Natural killer cell (primary cell): ENCODE data around the gene TMCC1. TPM values are rescaled to one million over a fixed set of nuclear protein-coding genes. Genes with fewer than 3 reads are reported as not detected.

Source experiments
- ATAC-seq, 3 donors: fragments of 150-1000 bp in 2 of 3; fragments of 200-7000 bp in 1 of 3; cut with Tn5 transposase; 1 replicate in 1 of 3; 2 replicates in 2 of 3; pipeline ENCODE4 v1.10.0; 2021; ENCODE audit warnings: mild to moderate bottlenecking in 2 of 3, moderate library complexity in 2 of 3
- DNase-seq, 2 donors: peaks; one replicate each; pipeline versions ENCODE4 v3.0.0 to v3.0.0-alpha.2; 2013 to 2021; ENCODE audit warnings: mixed read lengths in 1 of 2
- H3K27ac ChIP-seq: one replicate; pipeline ENCODE4 v1.5.1; 2013; ENCODE audit warnings: mild to moderate bottlenecking, low read length
- H3K27me3 ChIP-seq: one replicate; pipeline ENCODE4 v1.6.1; 2013; ENCODE audit warnings: low read length; ENCODE audit not compliant: control insufficient read depth, insufficient read depth
- H3K36me3 ChIP-seq: one replicate; pipeline ENCODE4 v1.6.1; 2013; ENCODE audit warnings: low read length; ENCODE audit not compliant: control insufficient read depth, insufficient read depth
- H3K4me1 ChIP-seq: one replicate; pipeline ENCODE4 v1.6.1; 2013; ENCODE audit warnings: low read length; ENCODE audit not compliant: control insufficient read depth, insufficient read depth
- H3K4me3 ChIP-seq: one replicate; pipeline ENCODE4 v1.5.1; 2013; ENCODE audit warnings: low read length
- H3K9me3 ChIP-seq: one replicate; pipeline ENCODE4 v1.6.1; 2013; ENCODE audit warnings: low read length; ENCODE audit not compliant: control insufficient read depth, insufficient read depth
- H3K27ac Mint-ChIP-seq, 2 donors: one replicate each; pipeline ENCODE4 v1.8.0; 2022; ENCODE audit warnings: mild to moderate bottlenecking in 2 of 2, mixed read lengths in 2 of 2, moderate library complexity in 1 of 2
- H3K27me3 Mint-ChIP-seq, 2 donors: one replicate each; pipeline ENCODE4 v1.8.0; 2022; ENCODE audit warnings: low read depth in 2 of 2, mixed read lengths in 2 of 2
- H3K36me3 Mint-ChIP-seq: one replicate; pipeline ENCODE4 v1.8.0; 2022; ENCODE audit warnings: mixed read lengths
- H3K4me1 Mint-ChIP-seq, 2 donors: one replicate each; pipeline ENCODE4 v1.8.0; 2022; ENCODE audit warnings: mixed read lengths in 2 of 2
- H3K4me3 Mint-ChIP-seq: one replicate; pipeline ENCODE4 v1.8.0; 2022; ENCODE audit warnings: mild to moderate bottlenecking, moderate library complexity, mixed read lengths
- H3K9me3 Mint-ChIP-seq, 2 donors: one replicate each; pipeline ENCODE4 v1.8.0; 2022; ENCODE audit warnings: mixed read lengths in 2 of 2
- CTCF ChIP-seq: fragments of 200-600 bp; IDR thresholded peaks from one replicate; pipeline ENCODE4 v1.8.0; 2022; ENCODE audit warnings: antibody characterized with exemption
- WGBS: methylation state at CpG from one replicate; pipeline ENCODE4 v1.1.7; 2013; ENCODE audit warnings: missing lambda C conversion rate; ENCODE audit not compliant: insufficient coverage; 5-methylcytosine and 5-hydroxymethylcytosine counted together
- intact Hi-C: fragments of 100-400 bp; cut with micrococcal nuclease; formaldehyde crosslinking; loops from one replicate; pipeline ENCODE4 v1.14.2; 2022
- total RNA-seq, 4 donors: library from RNA; stranded (reverse); fragments of 120-200 nt in 1 of 4; gene quantifications; one replicate each; pipeline versions ENCODE4 v1.2.3 to v1.2.4, GENCODE V29; 2013 to 2022

Gene TMCC1
- total RNA-seq, 3 donors from 2014 or later (not counting 1 experiment from before 2014, with no cell fraction given), result 26.4 to 36.7 (median 31.7) TPM

- Mint-ChIP-seq H3K27me3 (no peaks in the 10 kb centered on the region), H3K9me3 (no peaks in the 10 kb centered on the region), H3K36me3 (no peaks in the 10 kb centered on the region), H3K4me3 (peak overlapping the region; percentile 89), H3K4me1 (peaks cover 37 to 39% of the 10 kb centered on the region in 2 donors), H3K27ac (peak overlapping the region; percentile 81 to 84)
- Histone ChIP-seq H3K36me3 (peaks cover 3% of the 10 kb centered on the region), H3K4me1 (peaks cover 16% of the 10 kb centered on the region), H3K4me3 (peak overlapping the region; percentile 65), H3K27me3 (no peaks in the 10 kb centered on the region), H3K9me3 (no peaks in the 10 kb centered on the region), H3K27ac (peak overlapping the region; percentile 80)
- ATAC-seq, result no peak
- DNase-seq, result peak in 1 of 2 donors; percentile 17
- WGBS, result 17% methylated on average over 13 of the region's 13 CpGs
- no peak for TF ChIP-seq CTCF
- intact Hi-C loops, result loop anchor here (2.0 to 5.0 kb wide), 2 partner anchors 220 to 452 kb away; partner anchors contain the start of gene IFT122
Measured at GRCh38 chr3:129892486-129892856, 1.0 kb downstream of the TMCC1 start.

- H3K36me3 Mint-ChIP-seq, result no peaks in the 10 kb centered on the region
- no peak overlapping the region for H3K4me3 ChIP-seq
- H3K27me3 ChIP-seq, result no peaks in the 10 kb centered on the region
- no peak for ATAC-seq
- no peaks in the 10 kb centered on the region for H3K9me3 Mint-ChIP-seq
- TF ChIP-seq CTCF, result no peak
- DNase-seq, result no peak
- H3K4me3 Mint-ChIP-seq, result no peak overlapping the region
- H3K4me1 ChIP-seq, result peaks cover 16% of the 10 kb centered on the region
- intact Hi-C loops, result loop anchor here (5.0 kb wide), 1 partner anchor 221 kb away; no protein-coding TSS in a partner anchor
- WGBS, result 86% methylated on average over 1 of the region's 2 CpGs
- peak overlapping the region; percentile 59 to 68 for H3K27ac Mint-ChIP-seq
- no peak overlapping the region for H3K27ac ChIP-seq
- H3K36me3 ChIP-seq, result peaks cover 3% of the 10 kb centered on the region
- H3K9me3 ChIP-seq, result no peaks in the 10 kb centered on the region
- no peaks in the 10 kb centered on the region for H3K27me3 Mint-ChIP-seq
- H3K4me1 Mint-ChIP-seq, result peaks cover 37 to 39% of the 10 kb centered on the region in 2 donors
Measured at GRCh38 chr3:129890891-129891290, 2.6 kb downstream of the TMCC1 start.

- Histone ChIP-seq H3K27me3 (no peaks in the 10 kb centered on the region), H3K9me3 (no peaks in the 10 kb centered on the region), H3K36me3 (peaks cover 3% of the 10 kb centered on the region), H3K27ac (no peak overlapping the region), H3K4me3 (no peak overlapping the region), H3K4me1 (peaks cover 16% of the 10 kb centered on the region)
- no peaks in the 10 kb centered on the region for H3K36me3 Mint-ChIP-seq
- intact Hi-C loops, result loop anchor here (5.0 kb wide), 1 partner anchor 222 kb away; no protein-coding TSS in a partner anchor
- peak overlapping the region; percentile 59 to 68 for H3K27ac Mint-ChIP-seq
- no peaks in the 10 kb centered on the region for H3K27me3 Mint-ChIP-seq
- H3K4me1 Mint-ChIP-seq, result peaks cover 37 to 39% of the 10 kb centered on the region in 2 donors
- ATAC-seq (no peak), DNase-seq (peak in 1 of 2 donors; percentile 33)
- no peak overlapping the region for H3K4me3 Mint-ChIP-seq
- no peak for TF ChIP-seq CTCF
- H3K9me3 Mint-ChIP-seq, result no peaks in the 10 kb centered on the region
- WGBS, result no CpG with 5 or more reads among the region's 2 CpGs
Measured at GRCh38 chr3:129890125-129890524, 3.4 kb downstream of the TMCC1 start.

- H3K4me1 Mint-ChIP-seq, result peaks cover 30 to 32% of the 10 kb centered on the region in 2 donors
Measured at GRCh38 chr3:129888771-129889170, 4.7 kb downstream of the TMCC1 start.

More at GRCh38 chr3:129888771-129889170, 4.7 kb downstream of the TMCC1 start:
- WGBS, result 86% methylated on average over 4 of the region's 5 CpGs
- DNase-seq (no peak), ATAC-seq (no peak)
- intact Hi-C loops, result no loop called here
- Histone ChIP-seq H3K9me3 (no peaks in the 10 kb centered on the region), H3K4me1 (peaks cover 9% of the 10 kb centered on the region), H3K27me3 (no peaks in the 10 kb centered on the region), H3K36me3 (peaks cover 3% of the 10 kb centered on the region), H3K27ac (no peak overlapping the region), H3K4me3 (no peak overlapping the region)
- Mint-ChIP-seq H3K36me3 (no peaks in the 10 kb centered on the region), H3K4me3 (no peak overlapping the region), H3K9me3 (no peaks in the 10 kb centered on the region), H3K27ac (peak overlapping the region in 1 of 2 donors; percentile 27), H3K27me3 (no peaks in the 10 kb centered on the region)
- TF ChIP-seq CTCF, result no peak
